ENCODE data around the gene SLC35A2. TPM values are rescaled to one million over a fixed set of nuclear protein-coding genes. Genes with fewer than 3 reads are reported as not detected.

The SLC35A2 gene
- total RNA-seq, 4 donors from 2014 or later = 6.6 to 13.9 (median 10.0) TPM

DNA sequence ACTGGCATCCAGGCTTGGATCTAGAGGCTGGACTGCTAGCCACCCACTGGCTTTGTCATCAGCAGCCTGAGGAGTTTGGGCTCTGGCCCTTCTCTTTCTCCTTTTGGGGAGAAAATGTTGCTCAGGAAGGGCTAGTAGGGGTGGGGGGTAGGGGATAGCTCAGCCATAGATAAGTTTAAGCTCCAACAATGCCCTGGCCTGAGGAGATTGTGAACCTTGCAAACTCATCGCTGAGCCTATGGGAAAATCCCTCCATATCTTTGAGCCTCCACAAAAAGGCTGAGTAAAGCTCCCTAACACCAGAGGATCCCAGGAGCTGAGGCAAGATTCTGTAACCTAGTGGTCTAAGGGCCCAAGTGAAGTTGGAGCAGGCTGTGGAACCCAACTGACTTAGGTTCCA, 37.1 kb upstream of the SLC35A2 start:
- TF ChIP-seq, protein P1, sequence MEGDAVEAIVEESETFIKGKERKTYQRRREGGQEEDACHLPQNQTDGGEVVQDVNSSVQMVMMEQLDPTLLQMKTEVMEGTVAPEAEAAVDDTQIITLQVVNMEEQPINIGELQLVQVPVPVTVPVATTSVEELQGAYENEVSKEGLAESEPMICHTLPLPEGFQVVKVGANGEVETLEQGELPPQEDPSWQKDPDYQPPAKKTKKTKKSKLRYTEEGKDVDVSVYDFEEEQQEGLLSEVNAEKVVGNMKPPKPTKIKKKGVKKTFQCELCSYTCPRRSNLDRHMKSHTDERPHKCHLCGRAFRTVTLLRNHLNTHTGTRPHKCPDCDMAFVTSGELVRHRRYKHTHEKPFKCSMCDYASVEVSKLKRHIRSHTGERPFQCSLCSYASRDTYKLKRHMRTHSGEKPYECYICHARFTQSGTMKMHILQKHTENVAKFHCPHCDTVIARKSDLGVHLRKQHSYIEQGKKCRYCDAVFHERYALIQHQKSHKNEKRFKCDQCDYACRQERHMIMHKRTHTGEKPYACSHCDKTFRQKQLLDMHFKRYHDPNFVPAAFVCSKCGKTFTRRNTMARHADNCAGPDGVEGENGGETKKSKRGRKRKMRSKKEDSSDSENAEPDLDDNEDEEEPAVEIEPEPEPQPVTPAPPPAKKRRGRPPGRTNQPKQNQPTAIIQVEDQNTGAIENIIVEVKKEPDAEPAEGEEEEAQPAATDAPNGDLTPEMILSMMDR (IDR thresholded peaks at IDR 0.05; ENCODE audit: low read depth) = no peak

- TF ChIP-seq, protein P1 (IDR thresholded peaks at IDR 0.05; ENCODE audit: low read depth) = no peak
Measured at GRCh38 chrX:48945517-48946348, 34.3 kb upstream of the SLC35A2 start.

GRCh38 chrX:48942895-48943294, 31.4 kb upstream of the SLC35A2 start:
- TF ChIP-seq, protein P1 (IDR thresholded peaks at IDR 0.05; ENCODE audit: low read depth) = no peak

- TF ChIP-seq, protein P1 (IDR thresholded peaks at IDR 0.05; ENCODE audit: low read depth) = no peak
Measured at GRCh38 chrX:48940404-48940955, 29.0 kb upstream of the SLC35A2 start.

- TF ChIP-seq, protein P1 (IDR thresholded peaks at IDR 0.05; ENCODE audit: low read depth) = no peak
Measured at GRCh38 chrX:48939524-48940228, 28.2 kb upstream of the SLC35A2 start.

- TF ChIP-seq, protein P1 (IDR thresholded peaks at IDR 0.05; ENCODE audit: low read depth) = no peak
Measured at GRCh38 chrX:48938721-48939425, 27.4 kb upstream of the SLC35A2 start.

Measured in subcutaneous adipose tissue (tissue), 4 donors.